NCI-H1930 (cell line): ENCODE measurements around the gene SLC16A9.

Experiments used
- DNase-seq, 2 experiments: peaks; one replicate each; lab custom pipeline; 2025; lab: John Stamatoyannopoulos, UW

The SLC16A9 gene

GRCh38 chr10:59718257-59718656, 8.6 kb upstream of the SLC16A9 start:
- no peak for DNase-seq

- DNase-seq: no peak
These were observed 3.7 kb upstream of the SLC16A9 start for GRCh38 chr10:59713196-59713821.

- DNase-seq: no peak
These were observed 2.3 kb upstream of the SLC16A9 start for GRCh38 chr10:59711871-59712494.

GRCh38 chr10:59708816-59709394, 745 bp downstream of the SLC16A9 start:
- DNase-seq: no peak

GRCh38 chr10:59706851-59707797, 2.5 kb downstream of the SLC16A9 start:
- no peak for DNase-seq

- no peak for DNase-seq
These were observed 3.7 kb downstream of the SLC16A9 start for GRCh38 chr10:59705931-59706330.

- no peak for DNase-seq
These were observed 5.0 kb downstream of the SLC16A9 start for GRCh38 chr10:59704630-59705029.

GRCh38 chr10:59702347-59702746, 7.3 kb downstream of the SLC16A9 start:
- no peak for DNase-seq

- no peak for DNase-seq
These were observed 8.9 kb downstream of the SLC16A9 start for GRCh38 chr10:59700709-59701108.

GRCh38 chr10:59698326-59698725, 11.3 kb downstream of the SLC16A9 start:
- no peak for DNase-seq

GRCh38 chr10:59695637-59696036, 14.0 kb downstream of the SLC16A9 start:
- DNase-seq: no peak

- DNase-seq: no peak
These were observed 14.7 kb downstream of the SLC16A9 start for GRCh38 chr10:59694936-59695335.

- no peak for DNase-seq
These were observed 17.5 kb downstream of the SLC16A9 start for GRCh38 chr10:59692113-59692512.

- DNase-seq: no peak
These were observed 20.7 kb downstream of the SLC16A9 start for GRCh38 chr10:59688921-59689351.

- DNase-seq: no peak
These were observed 22.0 kb downstream of the SLC16A9 start for GRCh38 chr10:59687657-59688056.

- DNase-seq: no peak
These were observed 25.6 kb downstream of the SLC16A9 start for GRCh38 chr10:59684006-59684405.

GRCh38 chr10:59682986-59683937, 26.4 kb downstream of the SLC16A9 start:
- DNase-seq: no peak

GRCh38 chr10:59680199-59680598, 29.5 kb downstream of the SLC16A9 start:
- DNase-seq: no peak

- DNase-seq: no peak
These were observed 30.8 kb downstream of the SLC16A9 start for GRCh38 chr10:59678884-59679301.

GRCh38 chr10:59677253-59677831, 32.3 kb downstream of the SLC16A9 start:
- no peak for DNase-seq

GRCh38 chr10:59675812-59676211, 33.8 kb downstream of the SLC16A9 start:
- no peak for DNase-seq
